ENCODE results near the gene FBXO24. TPM values are rescaled to one million over a fixed set of nuclear protein-coding genes. Genes with fewer than 3 reads are reported as not detected.
"Not testable (repeated sequence)": the region's sequence is repeated elsewhere in the genome, so short reads cannot be mapped to it uniquely, and the experiment has no call there.

FBXO24 gene
- total and polyA plus RNA-seq, 2 donors (not counting 1 experiment from before 2014, with no cell fraction given) = 0.23 to 0.33 TPM

- no peak for TF ChIP-seq EZH2 (IDR thresholded peaks at IDR 0.05; ENCODE audit: low read length, missing control alignments)
- TF ChIP-seq CTCF (conservative IDR thresholded peaks at IDR 0.05 in 1 of 2, IDR thresholded peaks at IDR 0.05 in 1 of 2; ENCODE audit: low read depth in 1 of 2, low read length in 2 of 2) = no peak
- no peak overlapping the region for H2AFZ ChIP-seq (ENCODE audit: low read length)
- H3K4me1 ChIP-seq (ENCODE audit: control insufficient read depth, extremely low read depth, insufficient read depth, low read length) = no peaks in the 10 kb centered on the region
- H3K9ac ChIP-seq (ENCODE audit: insufficient read depth, low read length) = no peak overlapping the region
- DNase-seq (ENCODE audit: low read depth in 2 of 2) = no peak
- H3K27ac ChIP-seq (ENCODE audit: insufficient read depth, low read length) = no peak overlapping the region
- H4K20me1 ChIP-seq (ENCODE audit: control insufficient read depth, extremely low read depth, insufficient read depth, low read length) = no peaks in the 10 kb centered on the region
- no peaks in the 10 kb centered on the region for H3K79me2 ChIP-seq (ENCODE audit: control insufficient read depth, insufficient read depth, low read length)
- peaks cover 1% of the 10 kb centered on the region for H3K36me3 ChIP-seq (ENCODE audit: control insufficient read depth, insufficient read depth, low read length)
- H3K27me3 ChIP-seq (ENCODE audit: control insufficient read depth, insufficient read depth, low read length) = no peaks in the 10 kb centered on the region
- no peak overlapping the region for H3K4me2 ChIP-seq (ENCODE audit: extremely low read depth, insufficient read depth, low read length)
- H3K9me3 ChIP-seq (ENCODE audit: control insufficient read depth, insufficient read depth, low read depth, low read length) = no peaks in the 10 kb centered on the region
- H3K4me3 ChIP-seq (replicated peaks in 1 of 4; ENCODE audit: control extremely low read depth in 1 of 4, insufficient read depth in 1 of 4, low read depth in 3 of 4, low read length in 4 of 4) = no peak overlapping the region
These were observed 23.7 kb upstream of the FBXO24 start for GRCh38 chr7:100562195-100563099.

GRCh38 chr7:100563100-100563564, 23.0 kb upstream of the FBXO24 start:
- Histone ChIP-seq H3K36me3 (ENCODE audit: control insufficient read depth, insufficient read depth, low read length) (peaks cover 1% of the 10 kb centered on the region), H3K79me2 (ENCODE audit: control insufficient read depth, insufficient read depth, low read length) (no peaks in the 10 kb centered on the region), H3K9me3 (ENCODE audit: control insufficient read depth, insufficient read depth, low read depth, low read length) (no peaks in the 10 kb centered on the region), H3K4me1 (ENCODE audit: control insufficient read depth, extremely low read depth, insufficient read depth, low read length) (no peaks in the 10 kb centered on the region), H2AFZ (ENCODE audit: low read length) (no peak overlapping the region), H3K4me2 (ENCODE audit: extremely low read depth, insufficient read depth, low read length) (no peak overlapping the region), H3K4me3 (replicated peaks in 1 of 4; ENCODE audit: control extremely low read depth in 1 of 4, insufficient read depth in 1 of 4, low read depth in 3 of 4, low read length in 4 of 4) (no peak overlapping the region), H3K27ac (ENCODE audit: insufficient read depth, low read length) (no peak overlapping the region), H3K9ac (ENCODE audit: insufficient read depth, low read length) (no peak overlapping the region), H3K27me3 (ENCODE audit: control insufficient read depth, insufficient read depth, low read length) (no peaks in the 10 kb centered on the region), H4K20me1 (ENCODE audit: control insufficient read depth, extremely low read depth, insufficient read depth, low read length) (no peaks in the 10 kb centered on the region)
- TF ChIP-seq CTCF (conservative IDR thresholded peaks at IDR 0.05 in 1 of 2, IDR thresholded peaks at IDR 0.05 in 1 of 2; ENCODE audit: low read depth in 1 of 2, low read length in 2 of 2) = no peak
- TF ChIP-seq EZH2 (IDR thresholded peaks at IDR 0.05; ENCODE audit: low read length, missing control alignments) = no peak
- no peak for DNase-seq (ENCODE audit: low read depth in 2 of 2)

- H3K4me1 ChIP-seq (ENCODE audit: control insufficient read depth, extremely low read depth, insufficient read depth, low read length) = no peaks in the 10 kb centered on the region
- H2AFZ ChIP-seq (ENCODE audit: low read length) = peak overlapping the region; percentile 27
- no peaks in the 10 kb centered on the region for H3K9me3 ChIP-seq (ENCODE audit: control insufficient read depth, insufficient read depth, low read depth, low read length)
- H3K79me2 ChIP-seq (ENCODE audit: control insufficient read depth, insufficient read depth, low read length) = no peaks in the 10 kb centered on the region
- peaks cover 1% of the 10 kb centered on the region for H3K36me3 ChIP-seq (ENCODE audit: control insufficient read depth, insufficient read depth, low read length)
- H4K20me1 ChIP-seq (ENCODE audit: control insufficient read depth, extremely low read depth, insufficient read depth, low read length) = no peaks in the 10 kb centered on the region
- H3K27ac ChIP-seq (ENCODE audit: insufficient read depth, low read length) = no peak overlapping the region
- H3K4me2 ChIP-seq (ENCODE audit: extremely low read depth, insufficient read depth, low read length) = no peak overlapping the region
- DNase-seq (ENCODE audit: low read depth in 2 of 2) = peak; percentile 42 to 72
- H3K9ac ChIP-seq (ENCODE audit: insufficient read depth, low read length) = no peak overlapping the region
- H3K27me3 ChIP-seq (ENCODE audit: control insufficient read depth, insufficient read depth, low read length) = no peaks in the 10 kb centered on the region
- H3K4me3 ChIP-seq (replicated peaks in 1 of 4; ENCODE audit: control extremely low read depth in 1 of 4, insufficient read depth in 1 of 4, low read depth in 3 of 4, low read length in 4 of 4) = no peak overlapping the region
- TF ChIP-seq CTCF (conservative IDR thresholded peaks at IDR 0.05 in 1 of 2, IDR thresholded peaks at IDR 0.05 in 1 of 2; ENCODE audit: low read depth in 1 of 2, low read length in 2 of 2) (peak; percentile 96 to 99), EZH2 (IDR thresholded peaks at IDR 0.05; ENCODE audit: low read length, missing control alignments) (no peak)
These were observed 22.2 kb upstream of the FBXO24 start for GRCh38 chr7:100563809-100564400.

- H3K4me3 ChIP-seq (replicated peaks in 1 of 4; ENCODE audit: control extremely low read depth in 1 of 4, insufficient read depth in 1 of 4, low read depth in 3 of 4, low read length in 4 of 4); H3K79me2 ChIP-seq (ENCODE audit: control insufficient read depth, insufficient read depth, low read length); H4K20me1 ChIP-seq (ENCODE audit: control insufficient read depth, extremely low read depth, insufficient read depth, low read length); DNase-seq (ENCODE audit: low read depth in 2 of 2); H3K36me3 ChIP-seq (ENCODE audit: control insufficient read depth, insufficient read depth, low read length); H2AFZ ChIP-seq (ENCODE audit: low read length); H3K4me2 ChIP-seq (ENCODE audit: extremely low read depth, insufficient read depth, low read length); H3K9me3 ChIP-seq (ENCODE audit: control insufficient read depth, insufficient read depth, low read depth, low read length); H3K9ac ChIP-seq (ENCODE audit: insufficient read depth, low read length); H3K4me1 ChIP-seq (ENCODE audit: control insufficient read depth, extremely low read depth, insufficient read depth, low read length); H3K27ac ChIP-seq (ENCODE audit: insufficient read depth, low read length); H3K27me3 ChIP-seq (ENCODE audit: control insufficient read depth, insufficient read depth, low read length): not testable (repeated sequence)
These were observed 21.7 kb upstream of the FBXO24 start for GRCh38 chr7:100564405-100564804.
